ENCODE results near the gene STAT5B. TPM values are rescaled to one million over a fixed set of nuclear protein-coding genes. Genes with fewer than 3 reads are reported as not detected.

Gene STAT5B
- polyA plus RNA-seq, 1 donor = 45.6 TPM

GRCh38 chr17:42178817-42179216 is 97.4 kb downstream of the STAT5B start:
- no peak for DNase-seq

DNA sequence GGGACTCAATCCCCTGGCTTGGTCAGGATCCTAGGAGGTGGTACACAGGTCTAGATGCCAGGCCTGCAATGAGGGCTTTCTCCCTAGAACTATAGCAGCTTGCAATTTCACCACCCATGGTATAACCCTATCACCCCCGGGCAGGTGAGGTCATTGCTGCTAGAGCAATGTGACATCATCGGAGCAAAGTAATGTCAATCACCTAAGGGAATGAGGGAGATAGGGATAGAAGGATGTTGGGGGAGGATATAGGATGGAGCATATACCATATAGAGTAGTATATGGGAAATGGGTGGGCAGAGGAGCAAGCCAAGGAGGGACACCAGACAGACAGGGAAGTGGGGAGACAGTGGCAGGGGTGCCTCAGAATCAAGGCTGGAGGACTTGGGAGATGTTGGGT is 98.5 kb downstream of the STAT5B start:
- no peak for DNase-seq

DNA sequence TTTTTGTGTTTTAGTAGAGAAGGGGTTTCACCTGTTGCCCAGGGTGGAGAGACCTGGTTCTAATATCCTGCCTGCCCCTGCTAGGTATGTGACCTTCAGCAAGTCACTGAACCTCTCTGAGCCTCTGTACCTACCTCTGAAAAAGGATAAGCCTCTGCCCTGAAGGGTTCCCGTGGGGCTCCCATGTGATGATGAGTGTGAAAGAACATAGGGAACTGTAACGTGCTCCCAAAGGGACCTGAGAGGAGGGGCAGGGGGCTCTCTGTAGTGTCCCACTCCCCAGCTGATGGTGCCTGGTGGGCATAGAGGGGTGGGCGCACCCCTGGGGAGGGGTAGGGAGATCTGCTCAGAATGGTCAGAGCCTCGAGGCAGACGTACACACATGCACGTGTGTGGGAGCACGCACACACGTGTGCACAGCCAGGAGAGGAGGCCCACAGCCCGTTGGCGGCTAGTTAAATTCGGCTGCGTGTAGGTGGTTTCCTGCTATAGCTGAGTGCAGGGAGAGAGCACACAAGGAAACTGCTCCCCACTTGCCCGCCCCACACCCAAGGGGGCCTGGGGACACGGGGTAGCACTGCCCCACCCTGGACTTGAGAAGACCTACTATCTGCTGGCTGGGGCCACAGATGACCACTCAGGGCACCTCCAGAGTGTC is 101.9 kb downstream of the STAT5B start:
- no peak for DNase-seq

- no peak for DNase-seq
These were observed 104.4 kb downstream of the STAT5B start for GRCh38 chr17:42171831-42172230.

GRCh38 chr17:42169351-42169750 is 106.8 kb downstream of the STAT5B start:
- DNase-seq = no peak

GRCh38 chr17:42167807-42168206 is 108.4 kb downstream of the STAT5B start:
- DNase-seq = no peak

GRCh38 chr17:42166196-42166763 is 109.9 kb downstream of the STAT5B start:
- no peak for DNase-seq

DNA sequence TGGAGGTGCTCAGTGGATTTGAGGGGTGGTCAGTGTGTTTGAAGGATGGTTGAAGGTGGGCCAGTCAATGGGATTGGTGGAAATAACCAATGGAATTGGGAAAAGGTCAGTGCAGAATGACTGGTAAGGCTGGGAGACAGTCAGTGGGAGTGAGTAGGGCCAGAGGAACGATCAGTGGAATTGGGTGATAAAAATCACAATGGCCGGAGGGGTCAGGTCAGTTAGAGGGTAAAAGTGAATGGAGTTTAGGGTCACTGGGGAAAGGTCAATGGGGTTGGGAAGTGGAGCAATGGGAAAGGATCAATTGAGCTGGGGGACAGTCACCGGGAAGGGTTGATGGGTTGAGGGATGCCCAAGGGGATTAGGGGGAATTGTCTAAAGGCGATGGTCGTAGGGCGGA is 110.4 kb downstream of the STAT5B start:
- no peak for DNase-seq

DNA sequence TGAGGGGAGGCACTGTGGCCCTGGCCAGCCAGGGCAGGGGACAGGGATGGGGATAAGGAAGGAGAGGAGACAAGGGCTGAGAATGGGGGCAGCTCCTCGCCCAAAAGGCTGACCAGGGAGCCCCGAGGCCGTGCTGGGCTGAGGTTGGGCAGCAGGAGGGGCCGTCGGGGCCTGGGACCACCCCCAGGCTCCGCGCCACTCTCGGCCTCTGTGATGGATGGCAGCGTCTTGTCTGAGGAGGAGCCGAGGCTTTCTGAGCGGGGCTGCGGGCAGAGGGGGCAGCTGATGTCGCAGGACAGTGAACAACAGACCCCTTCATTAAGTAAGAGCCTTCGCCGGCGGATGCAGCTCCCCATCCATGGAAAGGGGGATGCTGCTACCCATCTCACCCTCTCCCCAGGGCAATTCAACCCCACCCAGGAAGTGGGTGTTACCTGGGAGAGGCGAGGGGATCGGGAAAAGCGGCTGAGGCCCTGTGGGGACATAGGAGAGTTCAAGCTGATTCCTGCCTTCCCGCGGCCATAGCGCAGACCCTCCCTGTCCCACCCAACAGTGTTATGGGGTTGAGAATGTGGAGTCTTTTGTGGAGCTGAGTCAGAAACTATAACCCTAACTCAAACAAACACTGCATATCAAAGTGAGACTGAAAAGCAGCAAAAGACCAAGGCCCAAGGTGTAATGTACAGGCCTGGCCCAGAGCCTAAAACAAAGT is 112.3 kb downstream of the STAT5B start:
- no peak for DNase-seq

DNA sequence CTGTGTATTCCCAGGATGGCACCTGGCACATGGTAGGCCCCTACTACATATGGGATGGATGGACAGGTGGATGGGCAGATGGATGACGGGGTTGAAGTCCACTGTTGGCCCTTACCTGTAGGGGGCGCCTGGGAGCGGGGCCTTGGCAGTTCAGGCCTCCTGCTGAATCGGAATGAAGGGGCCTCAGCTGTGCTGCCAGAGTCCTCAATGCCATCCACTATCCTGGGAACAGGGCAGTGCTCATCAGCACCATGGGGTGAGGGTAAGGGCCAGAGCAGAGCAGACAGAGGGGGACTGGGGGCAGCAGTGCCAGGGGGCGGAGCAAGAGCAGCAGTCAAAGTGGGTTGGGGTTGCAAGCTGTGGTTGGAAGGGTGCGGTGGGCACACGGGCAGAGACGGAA is 113.1 kb downstream of the STAT5B start:
- DNase-seq = no peak

GRCh38 chr17:42160531-42160910 is 115.7 kb downstream of the STAT5B start:
- DNase-seq = no peak

DNA sequence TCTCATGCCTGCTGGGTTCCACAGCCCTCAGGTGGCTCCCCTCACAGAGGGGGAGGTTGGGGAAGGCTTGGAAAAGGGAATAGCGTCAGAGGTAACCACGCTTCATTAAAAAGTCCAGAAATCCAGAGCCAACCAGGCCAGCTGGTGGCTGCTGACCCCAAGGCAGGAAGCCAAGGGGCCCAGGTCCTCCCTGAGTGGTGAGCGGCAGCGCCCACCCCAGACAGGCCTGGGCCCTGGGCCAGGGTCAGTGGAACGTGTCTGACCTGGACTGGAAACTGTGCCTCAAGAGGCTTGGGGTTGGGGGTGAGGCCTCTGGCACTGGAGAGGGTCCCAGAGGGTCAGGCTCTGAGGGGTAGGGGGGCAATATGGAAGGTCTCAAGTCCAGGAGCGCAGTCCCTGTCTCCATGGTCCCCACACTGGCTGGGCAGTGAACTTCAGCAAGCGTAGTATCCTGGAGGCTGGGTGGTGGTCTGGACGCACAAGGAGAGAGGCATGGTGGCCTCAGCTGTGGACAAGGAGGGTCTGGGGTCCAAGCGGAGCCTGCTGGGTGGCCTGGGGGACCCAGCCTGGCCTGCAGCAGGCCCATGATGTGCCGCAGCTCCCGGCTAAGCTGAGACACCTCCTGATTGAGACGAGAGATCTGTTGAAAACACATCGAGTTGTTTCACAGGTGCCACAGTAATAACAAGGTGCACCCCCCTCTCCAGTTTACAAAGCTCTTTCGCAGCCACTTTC is 116.2 kb downstream of the STAT5B start:
- no peak for DNase-seq

DNA sequence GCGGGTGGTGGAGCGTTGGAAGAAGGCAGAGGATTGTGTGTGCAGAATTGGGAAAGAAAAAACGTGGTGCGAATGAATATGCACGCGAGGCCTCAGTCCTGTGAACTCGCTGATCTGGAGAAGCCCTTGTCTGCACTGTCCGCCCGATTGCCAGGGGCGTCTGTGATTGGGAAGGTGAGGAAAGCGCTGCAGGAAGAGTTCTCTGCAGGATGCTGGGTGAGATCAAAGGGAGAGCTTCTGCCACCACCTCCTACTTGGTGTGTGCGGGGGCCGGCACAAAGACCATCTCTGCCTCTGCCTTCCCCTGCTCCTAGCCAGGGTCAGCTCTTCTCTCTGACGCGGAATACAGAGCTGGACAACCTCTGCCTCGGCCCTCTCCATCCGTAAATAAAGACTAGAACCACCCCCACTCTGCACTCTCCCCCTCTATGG is 120.6 kb downstream of the STAT5B start:
- no peak for DNase-seq

- DNase-seq = no peak
These were observed 122.1 kb downstream of the STAT5B start for GRCh38 chr17:42153919-42154742.

Other genes with a start within 250 kb of the STAT5B start
- 1.8 TPM for gene C17orf113, start 225.8 kb downstream of the STAT5B start, polyA plus RNA-seq (ENCODE audit: insufficient read length)
- gene ZNF385C, start 177.9 kb downstream of the STAT5B start, polyA plus RNA-seq (ENCODE audit: insufficient read length) = 8.0 TPM
- 5.6 TPM for gene DHX58, start 163.7 kb downstream of the STAT5B start, polyA plus RNA-seq (ENCODE audit: insufficient read length)
- gene KAT2A, start 155.0 kb downstream of the STAT5B start, polyA plus RNA-seq (ENCODE audit: insufficient read length) = 49.6 TPM
- gene HSPB9, start 153.6 kb downstream of the STAT5B start, polyA plus RNA-seq (ENCODE audit: insufficient read length) = 0.34 TPM
- 64.1 TPM for gene RAB5C, start 121.4 kb downstream of the STAT5B start, polyA plus RNA-seq (ENCODE audit: insufficient read length)
- 0.10 TPM for gene KCNH4, start 95.2 kb downstream of the STAT5B start, polyA plus RNA-seq (ENCODE audit: insufficient read length)
- not detected for gene HCRT, start 90.9 kb downstream of the STAT5B start, polyA plus RNA-seq (ENCODE audit: insufficient read length)
- 14.4 TPM for gene GHDC, start 81.9 kb downstream of the STAT5B start, polyA plus RNA-seq (ENCODE audit: insufficient read length)
- 22.1 TPM for gene STAT5A, start 12.1 kb upstream of the STAT5B start, polyA plus RNA-seq (ENCODE audit: insufficient read length)
- 70.4 TPM for gene STAT3, start 112.1 kb upstream of the STAT5B start, polyA plus RNA-seq (ENCODE audit: insufficient read length)
- 301 TPM for gene CAVIN1, start 146.9 kb upstream of the STAT5B start, polyA plus RNA-seq (ENCODE audit: insufficient read length)
- gene ATP6V0A1, start 182.5 kb upstream of the STAT5B start, polyA plus RNA-seq (ENCODE audit: insufficient read length) = 31.0 TPM

All from hindlimb muscle (tissue), 1 donor.